ENCODE measurements around the gene DIS3L2. TPM values are rescaled to one million over a fixed set of nuclear protein-coding genes. Genes with fewer than 3 reads are reported as not detected.

DIS3L2 gene
- polyA plus RNA-seq, 3 donors: 6.8 to 10.2 (median 9.9) TPM

- WGBS, 3 donors: 6 to 9% (median 8%) methylated on average over 51 of the region's 51 CpGs
- no peak overlapping the region for H3K27ac ChIP-seq (ENCODE audit: low read depth, low read length)
Measured at GRCh38 chr2:231926761-231927565, 34.5 kb upstream of the DIS3L2 start.

- no peak overlapping the region for H3K27ac ChIP-seq (ENCODE audit: low read depth, low read length)
- WGBS, 3 donors: 55 to 66% (median 60%) methylated on average over 10 of the region's 10 CpGs
Measured at GRCh38 chr2:231927566-231927890, 34.0 kb upstream of the DIS3L2 start.

GRCh38 chr2:231928481-231928880 lies 33.0 kb upstream of the DIS3L2 start:
- WGBS, 3 donors: 55 to 84% (median 75%) methylated on average over 4 to 5 of the region's 5 CpGs
- no peak overlapping the region for H3K27ac ChIP-seq (ENCODE audit: low read depth, low read length)

- no peak overlapping the region for H3K27ac ChIP-seq (ENCODE audit: low read depth, low read length)
- WGBS, 3 donors: 67 to 87% (median 87%) methylated on average over 11 of the region's 11 CpGs
Measured at GRCh38 chr2:231928901-231929725, 32.4 kb upstream of the DIS3L2 start.

GRCh38 chr2:231929961-231930592 lies 31.4 kb upstream of the DIS3L2 start:
- WGBS, 3 donors: 40 to 56% (median 42%) methylated on average over 11 of the region's 11 CpGs
- no peak overlapping the region for H3K27ac ChIP-seq (ENCODE audit: low read depth, low read length)

GRCh38 chr2:231930593-231931281 lies 30.8 kb upstream of the DIS3L2 start:
- 70 to 72% (median 70%) methylated on average over 8 of the region's 8 CpGs for WGBS, 3 donors
- H3K27ac ChIP-seq (ENCODE audit: low read depth, low read length): no peak overlapping the region

- no peak overlapping the region for H3K27ac ChIP-seq (ENCODE audit: low read depth, low read length)
- WGBS, 3 donors: 73 to 80% (median 74%) methylated on average over 7 of the region's 7 CpGs
Measured at GRCh38 chr2:231931481-231931915, 30.0 kb upstream of the DIS3L2 start.

- 85 to 96% (median 96%) methylated on average over 3 of the region's 3 CpGs for WGBS, 3 donors
- H3K27ac ChIP-seq (ENCODE audit: low read depth, low read length): no peak overlapping the region
Measured at GRCh38 chr2:231932711-231932970, 28.9 kb upstream of the DIS3L2 start.

GRCh38 chr2:231932985-231933915 lies 28.3 kb upstream of the DIS3L2 start:
- H3K27ac ChIP-seq (ENCODE audit: low read depth, low read length): no peak overlapping the region
- WGBS, 3 donors: 82 to 92% (median 89%) methylated on average over 15 of the region's 15 CpGs

- H3K27ac ChIP-seq (ENCODE audit: low read depth, low read length): no peak overlapping the region
- WGBS, 3 donors: 59 to 87% (median 85%) methylated on average over 13 of the region's 13 CpGs
Measured at GRCh38 chr2:231933916-231934401, 27.6 kb upstream of the DIS3L2 start.

GRCh38 chr2:231934441-231935206 lies 26.9 kb upstream of the DIS3L2 start:
- WGBS, 3 donors: 80 to 88% (median 87%) methylated on average over 8 of the region's 8 CpGs
- no peak overlapping the region for H3K27ac ChIP-seq (ENCODE audit: low read depth, low read length)

GRCh38 chr2:231935207-231935524 lies 26.3 kb upstream of the DIS3L2 start:
- 66 to 76% (median 72%) methylated on average over 4 of the region's 4 CpGs for WGBS, 3 donors
- H3K27ac ChIP-seq (ENCODE audit: low read depth, low read length): no peak overlapping the region

- 86 to 92% (median 88%) methylated on average over 1 of the region's 1 CpG for WGBS, 3 donors
- H3K27ac ChIP-seq (ENCODE audit: low read depth, low read length): no peak overlapping the region
Measured at GRCh38 chr2:231935815-231936214, 25.7 kb upstream of the DIS3L2 start.

- H3K27ac ChIP-seq (ENCODE audit: low read depth, low read length): no peak overlapping the region
- 81 to 94% (median 89%) methylated on average over 4 of the region's 4 CpGs for WGBS, 3 donors
Measured at GRCh38 chr2:231936491-231936890, 25.0 kb upstream of the DIS3L2 start.

- H3K27ac ChIP-seq (ENCODE audit: low read depth, low read length): no peak overlapping the region
- WGBS, 3 donors: 90 to 97% (median 96%) methylated on average over 7 of the region's 7 CpGs
Measured at GRCh38 chr2:231937057-231937456, 24.5 kb upstream of the DIS3L2 start.

GRCh38 chr2:231939022-231939421 lies 22.5 kb upstream of the DIS3L2 start:
- H3K27ac ChIP-seq (ENCODE audit: low read depth, low read length): no peak overlapping the region
- 93 to 96% (median 93%) methylated on average over 4 of the region's 4 CpGs for WGBS, 3 donors

- H3K27ac ChIP-seq (ENCODE audit: low read depth, low read length): no peak overlapping the region
- 41 to 57% (median 43%) methylated on average over 3 of the region's 3 CpGs for WGBS, 3 donors
Measured at GRCh38 chr2:231940795-231941194, 20.7 kb upstream of the DIS3L2 start.

Data from adipose tissue (tissue), 3 donors.